Measurements from ENCODE around the gene ACAA1. TPM values are rescaled to one million over a fixed set of nuclear protein-coding genes. Genes with fewer than 3 reads are reported as not detected.

ACAA1 gene
- total and polyA plus RNA-seq, 9 of the 15 experiments (the other 6 are each of a cell fraction or from before 2014, with no cell fraction given) = 4.0 to 88.9 (median 57.2) TPM

- TF ChIP-seq, protein P1, sequence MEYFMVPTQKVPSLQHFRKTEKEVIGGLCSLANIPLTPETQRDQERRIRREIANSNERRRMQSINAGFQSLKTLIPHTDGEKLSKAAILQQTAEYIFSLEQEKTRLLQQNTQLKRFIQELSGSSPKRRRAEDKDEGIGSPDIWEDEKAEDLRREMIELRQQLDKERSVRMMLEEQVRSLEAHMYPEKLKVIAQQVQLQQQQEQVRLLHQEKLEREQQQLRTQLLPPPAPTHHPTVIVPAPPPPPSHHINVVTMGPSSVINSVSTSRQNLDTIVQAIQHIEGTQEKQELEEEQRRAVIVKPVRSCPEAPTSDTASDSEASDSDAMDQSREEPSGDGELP (CRISPR knock-in tag; IDR thresholded peaks at IDR 0.05; ENCODE audit: borderline replicate concordance) = peak; percentile 70; the same call in 1 of the 2 replicates
- no peak for TF ChIP-seq TAF9B (IDR thresholded peaks at IDR 0.05; ENCODE audit: partially characterized antibody)
- TF ChIP-seq, protein P2, sequence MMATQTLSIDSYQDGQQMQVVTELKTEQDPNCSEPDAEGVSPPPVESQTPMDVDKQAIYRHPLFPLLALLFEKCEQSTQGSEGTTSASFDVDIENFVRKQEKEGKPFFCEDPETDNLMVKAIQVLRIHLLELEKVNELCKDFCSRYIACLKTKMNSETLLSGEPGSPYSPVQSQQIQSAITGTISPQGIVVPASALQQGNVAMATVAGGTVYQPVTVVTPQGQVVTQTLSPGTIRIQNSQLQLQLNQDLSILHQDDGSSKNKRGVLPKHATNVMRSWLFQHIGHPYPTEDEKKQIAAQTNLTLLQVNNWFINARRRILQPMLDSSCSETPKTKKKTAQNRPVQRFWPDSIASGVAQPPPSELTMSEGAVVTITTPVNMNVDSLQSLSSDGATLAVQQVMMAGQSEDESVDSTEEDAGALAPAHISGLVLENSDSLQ (IDR thresholded peaks at IDR 0.05) = no peak
- 0 out of 4 replicates have a peak, but pooled peaks of 1 of the 2 experiments have one; percentile 38 for TF ChIP-seq FOXK2 (conservative IDR thresholded peaks at IDR 0.05 in 1 of 2, IDR thresholded peaks at IDR 0.05 in 1 of 2; ENCODE audit: low read depth in 2 of 2)
- no peak for TF ChIP-seq HNRNPK (IDR thresholded peaks at IDR 0.05; ENCODE audit: low read depth, low read length, poor library complexity, severe bottlenecking)
- TF ChIP-seq RBM25 (IDR thresholded peaks at IDR 0.05; ENCODE audit: low read depth, low read length, severe bottlenecking) = no peak
- TF ChIP-seq HDAC6 (IDR thresholded peaks at IDR 0.05; ENCODE audit: low read depth, low read length) = no peak
- TF ChIP-seq RBM22 (IDR thresholded peaks at IDR 0.05; ENCODE audit: low read depth, low read length, poor library complexity, severe bottlenecking) = no peak
- TF ChIP-seq POLR2A (conservative IDR thresholded peaks at IDR 0.05) = 0 out of 2 replicates have a peak, but pooled peaks have one; percentile 21
- no peak for TF ChIP-seq CAMTA2 (CRISPR knock-in tag; conservative IDR thresholded peaks at IDR 0.05)
- TF ChIP-seq ZNF140 (CRISPR knock-in tag; IDR thresholded peaks at IDR 0.05) = no peak
- no peak for TF ChIP-seq ZC3H8 (IDR thresholded peaks at IDR 0.05)
- peak; percentile 45; the same call in 1 of the 2 replicates for TF ChIP-seq RB1 (IDR thresholded peaks at IDR 0.05; ENCODE audit: low read depth)
- TF ChIP-seq HDAC1 (IDR thresholded peaks at IDR 0.05) = no peak
- no peak for TF ChIP-seq ZBTB1 (CRISPR knock-in tag; IDR thresholded peaks at IDR 0.05; ENCODE audit: borderline replicate concordance, low read depth)
- TF ChIP-seq CREB3 (tag; conservative IDR thresholded peaks at IDR 0.05; ENCODE audit: low read depth) = no peak
- TF ChIP-seq SIN3A (IDR thresholded peaks at IDR 0.05; ENCODE audit: borderline replicate concordance in 2 of 2, control insufficient read depth in 1 of 2, low read depth in 2 of 2, low read length in 2 of 2) = no peak
- TF ChIP-seq HNRNPLL (IDR thresholded peaks at IDR 0.05; ENCODE audit: low read depth, low read length, poor library complexity, severe bottlenecking) = no peak
- peak; percentile 94 for TF ChIP-seq BHLHE40 (IDR thresholded peaks at IDR 0.05; ENCODE audit: low read length)
- no peak for TF ChIP-seq E2F3 (CRISPR knock-in tag; IDR thresholded peaks at IDR 0.05)
- TF ChIP-seq, protein P3, sequence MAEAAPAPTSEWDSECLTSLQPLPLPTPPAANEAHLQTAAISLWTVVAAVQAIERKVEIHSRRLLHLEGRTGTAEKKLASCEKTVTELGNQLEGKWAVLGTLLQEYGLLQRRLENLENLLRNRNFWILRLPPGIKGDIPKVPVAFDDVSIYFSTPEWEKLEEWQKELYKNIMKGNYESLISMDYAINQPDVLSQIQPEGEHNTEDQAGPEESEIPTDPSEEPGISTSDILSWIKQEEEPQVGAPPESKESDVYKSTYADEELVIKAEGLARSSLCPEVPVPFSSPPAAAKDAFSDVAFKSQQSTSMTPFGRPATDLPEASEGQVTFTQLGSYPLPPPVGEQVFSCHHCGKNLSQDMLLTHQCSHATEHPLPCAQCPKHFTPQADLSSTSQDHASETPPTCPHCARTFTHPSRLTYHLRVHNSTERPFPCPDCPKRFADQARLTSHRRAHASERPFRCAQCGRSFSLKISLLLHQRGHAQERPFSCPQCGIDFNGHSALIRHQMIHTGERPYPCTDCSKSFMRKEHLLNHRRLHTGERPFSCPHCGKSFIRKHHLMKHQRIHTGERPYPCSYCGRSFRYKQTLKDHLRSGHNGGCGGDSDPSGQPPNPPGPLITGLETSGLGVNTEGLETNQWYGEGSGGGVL (CRISPR knock-in tag; IDR thresholded peaks at IDR 0.05) = no peak
- no peak for TF ChIP-seq NR4A1 (CRISPR knock-in tag; IDR thresholded peaks at IDR 0.05)
- TF ChIP-seq NR4A1 (tag; IDR thresholded peaks at IDR 0.05) = no peak
- peak; percentile 92 for TF ChIP-seq MAX (CRISPR knock-in tag; IDR thresholded peaks at IDR 0.05)
These were observed 19.0 kb downstream of the ACAA1 start (continued) for GRCh38 chr3:38117748-38118420.

Data from K562 (cell line).